CD4-positive, alpha-beta T cell treated with Interleukin-10 for 1 hour (primary cell): ENCODE data around the gene NBAS.

Experiments used
- DNase-seq: peaks from one replicate; pipeline ENCODE4 v3.0.0-alpha.2; 2020

The NBAS gene

GRCh38 chr2:15400240-15400826 is 160.8 kb downstream of the NBAS start:
- no peak for DNase-seq

GRCh38 chr2:15399241-15399640 is 161.9 kb downstream of the NBAS start:
- DNase-seq = no peak

GRCh38 chr2:15391751-15392150 is 169.4 kb downstream of the NBAS start:
- DNase-seq = no peak

- no peak for DNase-seq
Observed at GRCh38 chr2:15389895-15390294, 171.2 kb downstream of the NBAS start.

- no peak for DNase-seq
Observed at GRCh38 chr2:15389326-15389700, 171.8 kb downstream of the NBAS start.

GRCh38 chr2:15388406-15389325 is 172.5 kb downstream of the NBAS start:
- no peak for DNase-seq

GRCh38 chr2:15385184-15385583 is 175.9 kb downstream of the NBAS start:
- DNase-seq = no peak

GRCh38 chr2:15383695-15384350 is 177.3 kb downstream of the NBAS start:
- DNase-seq = no peak

GRCh38 chr2:15378148-15378908 is 182.8 kb downstream of the NBAS start:
- no peak for DNase-seq

GRCh38 chr2:15377202-15377601 is 183.9 kb downstream of the NBAS start:
- no peak for DNase-seq

GRCh38 chr2:15372019-15372418 is 189.1 kb downstream of the NBAS start:
- DNase-seq = no peak

- DNase-seq = no peak
Observed at GRCh38 chr2:15369129-15369528, 192.0 kb downstream of the NBAS start.

- DNase-seq = no peak
Observed at GRCh38 chr2:15367715-15368114, 193.4 kb downstream of the NBAS start.

GRCh38 chr2:15367205-15367604 is 193.9 kb downstream of the NBAS start:
- no peak for DNase-seq

GRCh38 chr2:15365411-15365810 is 195.7 kb downstream of the NBAS start:
- DNase-seq = no peak

- DNase-seq = no peak
Observed at GRCh38 chr2:15364561-15364960, 196.6 kb downstream of the NBAS start.

GRCh38 chr2:15363734-15364133 is 197.4 kb downstream of the NBAS start:
- DNase-seq = no peak

- no peak for DNase-seq
Observed at GRCh38 chr2:15363142-15363541, 198.0 kb downstream of the NBAS start.

- DNase-seq = no peak
Observed at GRCh38 chr2:15359716-15360531, 201.2 kb downstream of the NBAS start.

GRCh38 chr2:15357922-15358321 is 203.2 kb downstream of the NBAS start:
- no peak for DNase-seq

GRCh38 chr2:15357186-15357585 is 203.9 kb downstream of the NBAS start:
- no peak for DNase-seq

GRCh38 chr2:15355386-15355785 is 205.7 kb downstream of the NBAS start:
- DNase-seq = no peak
